ENCODE results near the gene HMX2.
"Not testable (repeated sequence)": the region's sequence is repeated elsewhere in the genome, so short reads cannot be mapped to it uniquely, and the experiment has no call there.

The HMX2 gene

GRCh38 chr10:123150986-123151736 is 3.2 kb downstream of the HMX2 start:
- DNase-seq (ENCODE audit: low read depth) = no peak

- no peak for DNase-seq (ENCODE audit: low read depth)
Measured at GRCh38 chr10:123151737-123152135, 3.8 kb downstream of the HMX2 start.

DNA sequence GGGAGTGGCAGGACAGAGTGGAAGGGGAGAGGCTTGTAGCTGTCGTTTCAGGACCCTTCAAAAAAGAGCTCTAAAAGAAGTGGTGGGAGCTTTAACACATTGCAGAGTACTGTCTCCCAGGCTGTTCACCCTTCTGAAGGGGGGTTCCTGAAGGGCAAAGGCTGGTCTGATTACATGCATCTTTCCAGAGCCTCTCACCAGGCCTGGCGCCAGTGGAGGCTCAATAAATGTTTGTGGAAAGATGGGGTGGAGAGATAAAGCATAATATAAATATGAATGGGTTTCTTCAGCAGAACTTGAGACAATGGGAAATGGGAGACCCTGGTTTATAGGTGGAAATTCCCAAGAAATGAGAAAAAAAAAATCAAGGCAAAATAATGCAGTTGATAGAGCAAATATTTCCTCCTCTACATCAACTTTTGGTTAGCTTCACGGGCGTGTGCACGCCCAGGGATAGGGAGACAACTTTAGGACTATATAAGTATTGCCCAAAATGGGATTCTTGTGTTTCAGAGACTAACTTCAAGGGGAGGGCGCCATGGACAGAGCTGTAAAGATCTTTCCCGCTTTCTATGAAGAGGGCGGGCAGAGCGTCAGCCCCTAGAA is 5.7 kb downstream of the HMX2 start:
- DNase-seq (ENCODE audit: low read depth) = no peak

- DNase-seq (ENCODE audit: low read depth) = peak; percentile 100
Measured at GRCh38 chr10:123154092-123154710, 6.3 kb downstream of the HMX2 start, which contains the start of gene BUB3. Gene BUB3, plus strand, starts transcription at chr10:123154402. Its CDS starts 516 bp downstream, at chr10:123154918.

DNA sequence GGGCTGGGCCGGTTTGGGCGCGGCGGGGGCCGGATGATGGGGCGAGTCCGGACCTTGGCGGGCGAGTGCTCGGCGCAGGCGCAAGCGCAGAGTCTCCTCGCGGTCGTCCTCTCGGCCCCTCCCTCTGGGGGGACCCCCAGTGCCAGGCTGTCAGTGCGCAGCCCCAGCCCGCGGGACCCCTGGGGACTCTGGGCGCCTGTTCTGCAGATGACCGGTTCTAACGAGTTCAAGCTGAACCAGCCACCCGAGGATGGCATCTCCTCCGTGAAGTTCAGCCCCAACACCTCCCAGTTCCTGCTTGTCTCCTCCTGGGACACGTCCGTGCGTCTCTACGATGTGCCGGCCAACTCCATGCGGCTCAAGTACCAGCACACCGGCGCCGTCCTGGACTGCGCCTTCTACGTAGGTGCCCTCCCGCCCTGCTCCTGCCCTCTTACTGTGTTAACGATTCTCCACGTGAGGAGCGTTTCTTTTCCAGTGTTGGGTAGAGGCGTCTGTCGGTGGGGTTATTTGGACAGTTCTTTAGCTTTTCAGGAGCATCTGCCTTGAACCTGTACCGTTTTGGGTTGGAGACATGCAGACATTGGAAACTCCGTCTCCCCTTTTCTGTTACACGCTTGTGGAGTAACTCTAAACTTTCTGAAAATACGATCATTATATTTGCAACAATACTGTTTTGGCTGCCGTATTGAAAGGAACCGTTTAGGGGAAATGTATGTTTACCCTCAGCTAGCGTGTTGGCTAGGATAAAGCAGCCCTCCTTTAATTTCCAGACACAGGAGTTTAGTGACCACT is 7.0 kb downstream of the HMX2 start:
- peak; percentile 66 for DNase-seq (ENCODE audit: low read depth)

- DNase-seq (ENCODE audit: low read depth) = peak; percentile 77
Measured at GRCh38 chr10:123156078-123156477, 8.1 kb downstream of the HMX2 start.

- DNase-seq (ENCODE audit: low read depth) = peak; percentile 79
Measured at GRCh38 chr10:123157210-123157609, 9.3 kb downstream of the HMX2 start.

DNA sequence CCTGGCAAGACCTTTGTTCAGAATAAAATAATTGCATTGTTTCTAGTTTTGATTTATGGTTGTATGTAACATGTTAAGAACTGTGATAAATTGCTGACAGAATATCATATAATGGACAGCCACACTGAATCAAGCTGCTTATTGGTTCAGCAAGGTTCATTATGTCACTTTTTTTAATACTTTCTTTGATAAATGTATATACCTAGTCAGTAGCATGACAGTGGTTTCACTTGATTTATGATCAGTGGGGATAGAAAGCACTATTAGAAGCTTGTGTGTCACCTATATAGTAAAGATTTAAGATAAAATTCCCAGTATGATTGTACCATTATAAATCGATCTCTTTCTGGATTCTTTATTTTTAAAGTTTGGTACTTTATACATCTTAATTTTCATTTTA is 10.7 kb downstream of the HMX2 start:
- no peak for DNase-seq (ENCODE audit: low read depth)

DNA sequence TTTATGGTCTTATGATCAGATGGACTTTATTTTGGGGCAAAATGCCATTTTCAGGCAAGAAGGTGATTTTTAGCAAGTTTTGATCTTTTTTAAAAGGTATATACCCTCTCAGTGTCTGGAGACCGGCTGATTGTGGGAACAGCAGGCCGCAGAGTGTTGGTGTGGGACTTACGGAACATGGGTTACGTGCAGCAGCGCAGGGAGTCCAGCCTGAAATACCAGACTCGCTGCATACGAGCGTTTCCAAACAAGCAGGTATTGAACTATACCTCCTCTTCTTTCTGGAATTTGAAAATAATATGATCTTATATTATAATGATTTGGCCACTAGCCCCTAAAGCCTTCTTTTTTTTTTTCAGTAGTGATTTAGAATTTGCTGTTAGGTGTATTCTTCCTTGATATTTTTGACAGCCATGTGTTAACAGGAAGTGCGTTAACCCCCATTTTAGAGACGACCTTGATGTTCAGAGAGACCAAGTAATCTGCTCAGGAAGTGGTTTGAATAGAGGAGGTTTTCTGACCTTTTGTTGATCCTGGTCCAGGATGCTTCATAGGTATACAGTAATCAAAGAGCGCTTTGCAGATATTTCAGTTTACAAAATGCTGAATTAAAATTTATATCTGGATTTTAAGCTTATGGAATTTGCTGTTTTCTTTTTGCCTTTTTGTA is 12.5 kb downstream of the HMX2 start:
- DNase-seq (ENCODE audit: low read depth) = no peak

- no peak for DNase-seq (ENCODE audit: low read depth)
Measured at GRCh38 chr10:123164319-123164718, 16.4 kb downstream of the HMX2 start.

GRCh38 chr10:123165445-123166072 is 17.6 kb downstream of the HMX2 start:
- DNase-seq (ENCODE audit: low read depth) = no peak

GRCh38 chr10:123166618-123167017 is 18.7 kb downstream of the HMX2 start:
- DNase-seq (ENCODE audit: low read depth) = no peak

- no peak for DNase-seq (ENCODE audit: low read depth)
Measured at GRCh38 chr10:123170961-123171360, 23.0 kb downstream of the HMX2 start.

DNA sequence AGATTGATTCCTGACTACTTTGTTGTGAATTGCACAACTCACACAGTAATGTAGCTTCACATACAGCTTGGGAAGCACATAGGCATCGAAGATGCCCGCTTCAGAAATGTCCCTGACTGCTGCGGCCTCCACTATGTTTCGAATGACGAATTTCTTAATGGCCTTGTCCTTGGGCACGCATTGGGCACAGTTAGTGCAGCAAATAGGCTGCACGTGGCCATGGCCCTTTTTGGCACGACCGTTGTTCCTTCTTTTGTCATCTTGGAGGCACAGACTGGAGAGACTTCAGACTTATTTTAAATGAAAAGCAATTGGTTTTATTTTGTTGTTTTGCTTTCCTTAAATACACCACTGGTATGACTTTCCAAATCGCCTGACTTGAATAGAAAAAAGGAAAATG is 23.7 kb downstream of the HMX2 start:
- DNase-seq (ENCODE audit: low read depth) = not testable (repeated sequence)

GRCh38 chr10:123175389-123176387 is 27.8 kb downstream of the HMX2 start:
- no peak for DNase-seq (ENCODE audit: low read depth)

DNA sequence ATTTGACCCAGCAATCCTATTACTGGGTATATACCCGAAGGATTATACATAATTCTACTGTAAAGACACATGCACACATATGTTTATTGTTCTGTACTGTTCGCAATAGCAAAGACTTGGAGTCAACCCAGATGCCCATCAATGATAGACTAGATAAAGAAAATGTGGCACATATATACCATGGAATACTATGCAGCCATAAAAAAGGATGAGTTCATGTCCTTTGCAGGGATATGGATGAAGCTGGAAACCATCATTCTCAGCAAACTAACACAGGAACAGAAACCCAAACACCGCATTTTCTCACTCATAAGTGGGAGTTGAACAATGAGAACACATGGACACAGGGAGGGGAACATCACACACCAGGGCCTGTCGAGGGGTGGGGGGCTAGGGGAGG is 30.5 kb downstream of the HMX2 start:
- not testable (repeated sequence) for DNase-seq (ENCODE audit: low read depth)

DNA sequence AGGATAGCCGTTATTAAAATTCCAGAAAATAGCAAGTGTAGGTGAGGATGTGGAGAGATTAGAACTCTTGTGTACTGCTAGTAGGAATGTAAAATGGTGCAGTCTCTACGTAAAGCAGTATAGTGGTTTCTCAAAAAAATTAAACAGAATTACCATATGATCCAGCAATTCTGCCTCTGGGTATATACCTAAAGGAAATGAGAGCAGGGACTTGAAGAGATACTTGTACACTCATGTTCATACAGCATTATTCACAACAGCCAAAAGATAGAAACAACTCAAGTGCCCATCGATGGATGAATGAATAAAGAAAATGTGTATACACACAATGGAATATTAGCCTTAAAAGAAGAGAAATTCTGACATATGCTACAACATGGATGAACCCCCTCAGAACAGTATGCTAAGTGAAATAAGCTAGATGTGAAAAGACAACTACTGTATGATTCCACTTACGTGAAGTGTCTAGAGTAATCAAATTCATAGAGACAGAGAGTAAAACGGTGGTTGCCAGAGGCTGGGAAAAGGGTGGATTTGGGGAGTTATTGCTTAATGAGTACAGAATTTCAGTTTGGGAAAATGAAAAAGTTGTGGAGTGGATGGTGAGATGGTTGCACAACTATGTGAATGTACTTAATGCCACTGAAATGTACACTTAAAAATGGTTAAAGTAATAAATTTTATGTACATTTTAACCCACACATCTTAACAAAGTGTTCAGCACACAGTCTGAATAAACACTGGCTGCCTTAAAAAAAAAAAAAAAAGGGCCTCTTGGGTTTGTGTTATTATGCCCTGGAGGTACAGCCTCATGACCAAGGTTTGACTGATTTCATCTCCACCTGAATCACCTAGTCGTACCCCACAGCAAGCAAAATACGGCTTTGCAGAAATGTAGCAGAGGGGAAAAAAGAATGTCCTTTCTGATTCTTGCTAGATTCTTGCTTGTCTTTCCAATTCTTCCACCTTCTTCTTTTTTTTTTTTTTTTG is 32.5 kb downstream of the HMX2 start:
- no peak for DNase-seq (ENCODE audit: low read depth)

DNA sequence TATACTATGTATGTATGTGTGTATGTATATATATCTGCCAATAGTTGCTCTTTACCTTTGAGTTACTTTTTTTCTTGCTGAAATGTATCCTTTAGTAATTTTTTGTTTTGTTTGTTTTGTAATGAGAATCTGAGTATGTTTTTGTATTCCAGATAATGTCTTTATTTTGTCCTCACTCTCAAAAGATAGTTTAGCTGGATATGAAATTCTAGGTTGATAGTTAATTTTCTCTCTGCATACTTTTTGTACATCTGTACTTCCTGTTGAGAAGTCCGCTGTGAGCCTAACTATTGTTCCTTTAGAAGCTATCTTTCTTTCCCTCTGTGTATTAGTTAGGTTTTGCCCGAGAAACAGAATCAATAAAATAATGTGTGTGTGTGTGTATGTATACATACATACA is 35.8 kb downstream of the HMX2 start:
- DNase-seq (ENCODE audit: low read depth) = no peak

- DNase-seq (ENCODE audit: low read depth) = no peak
Measured at GRCh38 chr10:123187781-123188180, 39.8 kb downstream of the HMX2 start.
